Measurements from ENCODE around the gene WDR59. TPM values are rescaled to one million over a fixed set of nuclear protein-coding genes. Genes with fewer than 3 reads are reported as not detected.

The WDR59 gene
- total RNA-seq, 1 donor: 14.8 TPM

DNA sequence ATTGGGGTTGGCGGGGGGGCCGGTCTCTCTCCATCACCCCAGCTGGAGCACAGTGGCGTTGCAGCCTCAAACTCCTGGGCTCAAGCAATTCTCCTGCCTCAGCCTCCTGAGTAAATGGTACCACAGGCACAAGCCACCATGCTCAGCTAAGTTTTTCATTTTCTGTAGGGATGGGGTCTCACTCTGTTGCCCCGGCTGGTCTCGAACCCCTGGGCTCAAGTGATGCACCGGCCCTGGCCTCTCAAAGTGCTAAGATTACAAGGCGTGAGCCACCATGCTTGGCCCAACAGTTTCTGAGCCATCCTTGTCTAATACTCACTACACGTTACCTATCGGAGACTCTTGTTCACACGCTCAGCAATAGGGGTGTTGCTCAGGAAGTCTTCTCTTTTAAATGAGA, 11.6 kb downstream of the WDR59 start:
- H3K9me3 ChIP-seq (ENCODE audit: low read depth, low read length): no peaks in the 10 kb centered on the region
- H3K4me2 ChIP-seq (ENCODE audit: insufficient read depth, low read length): no peak overlapping the region
- H3K36me3 ChIP-seq (ENCODE audit: insufficient read depth, low read length): no peaks in the 10 kb centered on the region
- no peaks in the 10 kb centered on the region for H3K79me2 ChIP-seq (ENCODE audit: insufficient read depth, low read length)
- H3K27ac ChIP-seq (ENCODE audit: low read depth, low read length): no peak overlapping the region
- H3K27me3 ChIP-seq (ENCODE audit: insufficient read depth, low read length): no peaks in the 10 kb centered on the region
- no peaks in the 10 kb centered on the region for H3K4me1 ChIP-seq (ENCODE audit: insufficient read depth, low read length)
- H4K20me1 ChIP-seq (ENCODE audit: insufficient read depth, low read length): peaks cover 6% of the 10 kb centered on the region
- TF ChIP-seq, protein P1, sequence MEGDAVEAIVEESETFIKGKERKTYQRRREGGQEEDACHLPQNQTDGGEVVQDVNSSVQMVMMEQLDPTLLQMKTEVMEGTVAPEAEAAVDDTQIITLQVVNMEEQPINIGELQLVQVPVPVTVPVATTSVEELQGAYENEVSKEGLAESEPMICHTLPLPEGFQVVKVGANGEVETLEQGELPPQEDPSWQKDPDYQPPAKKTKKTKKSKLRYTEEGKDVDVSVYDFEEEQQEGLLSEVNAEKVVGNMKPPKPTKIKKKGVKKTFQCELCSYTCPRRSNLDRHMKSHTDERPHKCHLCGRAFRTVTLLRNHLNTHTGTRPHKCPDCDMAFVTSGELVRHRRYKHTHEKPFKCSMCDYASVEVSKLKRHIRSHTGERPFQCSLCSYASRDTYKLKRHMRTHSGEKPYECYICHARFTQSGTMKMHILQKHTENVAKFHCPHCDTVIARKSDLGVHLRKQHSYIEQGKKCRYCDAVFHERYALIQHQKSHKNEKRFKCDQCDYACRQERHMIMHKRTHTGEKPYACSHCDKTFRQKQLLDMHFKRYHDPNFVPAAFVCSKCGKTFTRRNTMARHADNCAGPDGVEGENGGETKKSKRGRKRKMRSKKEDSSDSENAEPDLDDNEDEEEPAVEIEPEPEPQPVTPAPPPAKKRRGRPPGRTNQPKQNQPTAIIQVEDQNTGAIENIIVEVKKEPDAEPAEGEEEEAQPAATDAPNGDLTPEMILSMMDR (IDR thresholded peaks at IDR 0.05; ENCODE audit: extremely low read depth, low read depth, low read length): no peak
- DNase-seq (ENCODE audit: insufficient read length, low spot score, missing footprints): no peak
- H3K4me3 ChIP-seq (ENCODE audit: insufficient read depth, low read length): no peak overlapping the region
- H2AFZ ChIP-seq (ENCODE audit: low read length): no peak overlapping the region

DNA sequence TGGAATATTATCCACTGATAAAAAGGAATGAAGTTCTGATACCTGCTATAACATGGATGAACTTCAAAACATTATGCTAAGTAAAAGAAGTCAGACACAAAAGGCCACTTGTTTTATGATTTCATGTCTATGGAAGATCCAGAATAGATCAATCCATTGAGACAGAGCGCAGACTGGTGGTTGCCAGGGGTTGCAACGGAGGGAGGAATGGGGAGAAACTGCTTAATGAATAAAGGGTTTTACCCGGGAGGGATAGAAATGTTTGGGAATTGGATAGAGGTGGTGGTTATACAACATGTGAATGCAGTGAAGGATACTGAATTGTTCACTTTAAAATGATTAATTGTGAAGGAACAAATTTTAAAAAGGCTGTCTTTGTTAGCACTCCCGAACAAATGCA, 30.2 kb downstream of the WDR59 start:
- no peak overlapping the region for H3K27ac ChIP-seq (ENCODE audit: low read depth, low read length)
- no peak overlapping the region for H2AFZ ChIP-seq (ENCODE audit: low read length)
- no peaks in the 10 kb centered on the region for H3K9me3 ChIP-seq (ENCODE audit: low read depth, low read length)
- peaks cover 11% of the 10 kb centered on the region for H4K20me1 ChIP-seq (ENCODE audit: insufficient read depth, low read length)
- no peaks in the 10 kb centered on the region for H3K79me2 ChIP-seq (ENCODE audit: insufficient read depth, low read length)
- H3K36me3 ChIP-seq (ENCODE audit: insufficient read depth, low read length): peaks cover 18% of the 10 kb centered on the region
- no peak overlapping the region for H3K4me3 ChIP-seq (ENCODE audit: insufficient read depth, low read length)
- H3K4me2 ChIP-seq (ENCODE audit: insufficient read depth, low read length): no peak overlapping the region
- no peak for DNase-seq (ENCODE audit: insufficient read length, low spot score, missing footprints)
- TF ChIP-seq, protein P1 (IDR thresholded peaks at IDR 0.05; ENCODE audit: extremely low read depth, low read depth, low read length): no peak
- H3K27me3 ChIP-seq (ENCODE audit: insufficient read depth, low read length): no peaks in the 10 kb centered on the region
- no peaks in the 10 kb centered on the region for H3K4me1 ChIP-seq (ENCODE audit: insufficient read depth, low read length)

DNA sequence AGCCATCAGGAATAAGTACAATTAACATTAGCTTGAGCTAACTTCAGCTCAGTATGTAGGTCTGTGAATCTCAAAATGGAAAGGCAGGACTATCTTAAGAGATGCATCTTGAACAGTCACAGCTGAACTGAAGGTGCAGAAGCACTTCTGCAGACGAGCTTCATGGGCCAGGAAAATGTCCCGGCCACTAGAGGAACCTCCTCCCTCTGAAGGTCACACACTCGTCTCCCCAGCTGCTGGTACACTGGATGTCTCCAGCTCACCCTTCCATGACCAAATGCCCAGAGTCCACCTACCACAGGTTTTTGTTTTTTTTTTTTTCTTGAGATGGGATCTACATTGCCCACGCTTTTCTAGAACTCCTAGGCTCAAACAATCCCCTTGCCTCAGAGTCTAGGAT, 33.2 kb downstream of the WDR59 start:
- no peak overlapping the region for H2AFZ ChIP-seq (ENCODE audit: low read length)
- TF ChIP-seq, protein P1 (IDR thresholded peaks at IDR 0.05; ENCODE audit: extremely low read depth, low read depth, low read length): no peak
- DNase-seq (ENCODE audit: insufficient read length, low spot score, missing footprints): no peak
- H3K9me3 ChIP-seq (ENCODE audit: low read depth, low read length): no peaks in the 10 kb centered on the region
- no peaks in the 10 kb centered on the region for H3K27me3 ChIP-seq (ENCODE audit: insufficient read depth, low read length)
- no peak overlapping the region for H3K4me2 ChIP-seq (ENCODE audit: insufficient read depth, low read length)
- no peaks in the 10 kb centered on the region for H3K79me2 ChIP-seq (ENCODE audit: insufficient read depth, low read length)
- H3K27ac ChIP-seq (ENCODE audit: low read depth, low read length): no peak overlapping the region
- H3K36me3 ChIP-seq (ENCODE audit: insufficient read depth, low read length): peaks cover 30% of the 10 kb centered on the region
- peaks cover 7% of the 10 kb centered on the region for H4K20me1 ChIP-seq (ENCODE audit: insufficient read depth, low read length)
- no peak overlapping the region for H3K4me3 ChIP-seq (ENCODE audit: insufficient read depth, low read length)
- no peaks in the 10 kb centered on the region for H3K4me1 ChIP-seq (ENCODE audit: insufficient read depth, low read length)

DNA sequence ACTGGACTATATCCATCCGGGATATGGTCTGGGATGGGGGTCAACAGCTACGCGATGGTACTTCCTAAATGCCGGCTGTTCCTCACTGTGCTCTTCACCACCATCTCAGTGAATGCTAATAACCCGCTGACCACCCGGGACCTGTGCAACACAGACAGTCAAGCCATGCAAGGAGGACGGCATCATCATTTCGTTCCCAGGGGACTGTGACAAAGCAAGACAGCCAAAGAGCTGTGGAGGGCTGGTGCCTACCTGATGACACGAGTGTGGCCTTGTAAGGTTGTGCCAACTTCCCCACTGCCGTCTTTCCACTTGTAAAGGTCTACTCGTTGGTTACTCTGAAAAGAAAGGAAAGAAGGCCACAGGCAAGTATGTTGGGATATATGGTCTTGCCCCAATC, 33.7 kb downstream of the WDR59 start:
- Histone ChIP-seq H3K27me3 (ENCODE audit: insufficient read depth, low read length) (no peaks in the 10 kb centered on the region), H3K4me3 (ENCODE audit: insufficient read depth, low read length) (no peak overlapping the region), H3K4me1 (ENCODE audit: insufficient read depth, low read length) (no peaks in the 10 kb centered on the region), H4K20me1 (ENCODE audit: insufficient read depth, low read length) (peaks cover 7% of the 10 kb centered on the region), H2AFZ (ENCODE audit: low read length) (no peak overlapping the region), H3K9me3 (ENCODE audit: low read depth, low read length) (no peaks in the 10 kb centered on the region), H3K4me2 (ENCODE audit: insufficient read depth, low read length) (no peak overlapping the region), H3K79me2 (ENCODE audit: insufficient read depth, low read length) (no peaks in the 10 kb centered on the region), H3K27ac (ENCODE audit: low read depth, low read length) (no peak overlapping the region), H3K36me3 (ENCODE audit: insufficient read depth, low read length) (peaks cover 27% of the 10 kb centered on the region)
- DNase-seq (ENCODE audit: insufficient read length, low spot score, missing footprints): no peak
- TF ChIP-seq, protein P1 (IDR thresholded peaks at IDR 0.05; ENCODE audit: extremely low read depth, low read depth, low read length): no peak
